ENCODE data around the gene NABP1. TPM values are rescaled to one million over a fixed set of nuclear protein-coding genes. Genes with fewer than 3 reads are reported as not detected.

NABP1 gene
- total and polyA plus RNA-seq, 2 experiments from 2014 or later = 121 to 148 TPM

DNA sequence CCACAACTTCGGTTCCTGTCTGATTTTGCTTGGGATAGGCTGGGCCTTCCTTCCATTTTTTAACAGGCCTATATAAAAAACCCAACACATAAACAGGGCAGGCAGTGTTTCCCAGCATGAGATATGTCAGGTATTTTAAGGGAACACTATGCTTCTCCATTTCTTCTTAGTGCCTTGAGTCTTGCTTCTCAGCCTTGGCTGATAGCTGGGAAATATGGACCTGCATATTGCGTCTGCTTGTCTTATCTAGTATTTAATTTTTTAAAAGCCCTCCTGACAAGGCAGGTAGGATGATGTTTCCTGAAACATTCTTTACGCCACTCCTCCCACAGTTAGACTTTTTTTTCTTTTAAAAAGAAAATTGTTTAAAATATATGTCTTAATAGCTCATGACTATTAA, 45.5 kb upstream of the NABP1 start:
- no peak overlapping the region for H3K27ac ChIP-seq
- TF ChIP-seq EZH2 (IDR thresholded peaks at IDR 0.05; ENCODE audit: insufficient read depth, poor library complexity, severe bottlenecking) (no peak), EZH2phosphoT487 (IDR thresholded peaks at IDR 0.05; ENCODE audit: insufficient read depth, low read depth) (no peak)
- H3K4me1 ChIP-seq (ENCODE audit: insufficient read depth) = peaks cover 47% of the 10 kb centered on the region
- H3K27me3 ChIP-seq (replicated peaks; ENCODE audit: insufficient read depth) = no peaks in the 10 kb centered on the region
- no peaks in the 10 kb centered on the region for H3K36me3 ChIP-seq (ENCODE audit: low read depth)
- no peak overlapping the region for H3K9ac ChIP-seq
- H2AFZ ChIP-seq = no peak overlapping the region
- no peaks in the 10 kb centered on the region for H3K9me3 ChIP-seq (ENCODE audit: low read depth)
- H3K9me2 ChIP-seq (ENCODE audit: insufficient read depth) = no peaks in the 10 kb centered on the region
- in situ Hi-C loops (cut with MboI) = no loop called here
- no peak overlapping the region for H3K4me2 ChIP-seq (ENCODE audit: unreplicated experiment)
- no peaks in the 10 kb centered on the region for H3K79me2 ChIP-seq (ENCODE audit: insufficient read depth)
- no peak overlapping the region for H3K4me3 ChIP-seq
- peaks cover 37% of the 10 kb centered on the region for H3F3A ChIP-seq (ENCODE audit: insufficient read depth)
- H4K20me1 ChIP-seq (ENCODE audit: insufficient read depth) = no peaks in the 10 kb centered on the region
- 100% methylated on average over 3 of the region's 3 CpGs for WGBS, 2 experiments (ENCODE audit: low coverage in 1 of 2, low lambda C conversion rate in 2 of 2, missing lambda C conversion rate in 2 of 2)
- DNase-seq = no peak

DNA sequence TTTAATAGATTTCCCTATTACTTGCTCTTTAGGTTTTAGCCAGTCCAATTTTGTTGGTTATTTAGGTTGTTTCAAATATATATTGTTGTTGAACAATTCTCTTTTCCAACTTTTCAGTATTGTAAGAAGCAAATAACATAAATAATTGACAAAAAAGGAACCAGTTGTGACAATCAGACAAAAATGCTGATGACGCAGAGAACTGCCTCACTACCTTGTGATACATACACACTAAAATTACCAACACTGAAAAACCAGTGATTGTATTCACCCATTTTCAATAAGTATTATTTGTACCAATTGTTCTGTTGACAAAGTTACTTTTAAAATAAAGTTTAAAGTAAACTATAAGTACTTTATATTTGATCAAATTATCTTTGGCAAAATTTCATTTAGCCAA, 43.1 kb upstream of the NABP1 start:
- Histone ChIP-seq H3K9ac (0 out of 2 replicates have a peak overlapping the region, but pooled peaks have one; percentile 73), H3K27ac (peak overlapping the region; percentile 96)

DNA sequence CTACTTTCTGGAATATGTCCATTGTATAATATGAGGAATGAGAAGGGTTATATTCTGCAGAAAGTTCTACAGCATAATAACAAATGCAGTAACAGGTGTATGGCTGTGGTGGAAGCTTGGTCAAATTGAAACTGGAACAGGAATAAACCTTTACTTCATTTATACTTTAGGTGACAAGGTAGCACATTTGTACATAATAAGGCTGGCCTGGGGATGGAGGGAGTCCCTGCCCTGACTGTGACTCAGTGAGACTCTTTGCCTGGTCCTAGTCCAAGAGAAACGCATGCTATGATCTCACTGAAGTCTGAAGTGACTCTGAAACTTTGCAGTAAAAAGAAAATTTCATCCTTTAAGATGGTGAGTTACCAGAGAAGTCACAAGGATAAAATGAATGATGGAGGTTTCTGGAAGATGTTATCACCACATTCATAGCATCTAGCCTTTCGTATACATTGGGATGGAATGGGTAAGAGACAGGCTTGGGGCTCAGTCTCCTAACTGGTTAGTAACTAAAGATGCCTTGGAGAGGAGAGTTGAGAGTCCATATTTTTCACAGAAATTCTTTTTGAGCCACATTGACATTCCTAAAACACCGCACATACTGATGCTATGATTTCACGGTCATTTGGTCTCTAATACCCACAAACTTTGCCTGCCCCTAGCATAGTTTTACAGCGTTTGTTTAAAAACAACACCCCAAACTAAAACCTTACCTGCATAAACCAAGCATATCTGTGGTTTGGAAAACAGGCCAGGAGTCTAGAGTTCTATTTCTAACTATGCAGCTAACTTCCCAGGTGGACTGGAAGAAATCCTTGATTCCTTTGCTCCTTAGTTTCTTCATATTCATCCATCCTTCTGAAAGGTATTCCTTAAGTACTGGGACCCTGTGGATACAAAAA, 42.4 kb upstream of the NABP1 start:
- H4K20me1 ChIP-seq (ENCODE audit: insufficient read depth) = no peaks in the 10 kb centered on the region
- peak; percentile 85 for DNase-seq
- peak overlapping the region; percentile 57 for H3K4me3 ChIP-seq
- no peaks in the 10 kb centered on the region for H3K9me3 ChIP-seq (ENCODE audit: low read depth)
- H3K79me2 ChIP-seq (ENCODE audit: insufficient read depth) = no peaks in the 10 kb centered on the region
- peaks cover 50% of the 10 kb centered on the region for H3K4me1 ChIP-seq (ENCODE audit: insufficient read depth)
- no peaks in the 10 kb centered on the region for H3K9me2 ChIP-seq (ENCODE audit: insufficient read depth)
- no peaks in the 10 kb centered on the region for H3K27me3 ChIP-seq (replicated peaks; ENCODE audit: insufficient read depth)
- H3K9ac ChIP-seq = peak overlapping the region; percentile 73
- H3K27ac ChIP-seq = peak overlapping the region; percentile 96
- peaks cover 47% of the 10 kb centered on the region for H3F3A ChIP-seq (ENCODE audit: insufficient read depth)
- peak overlapping the region; percentile 63 for H2AFZ ChIP-seq
- in situ Hi-C loops (cut with MboI) = no loop called here
- WGBS, 2 experiments (ENCODE audit: low coverage in 1 of 2, low lambda C conversion rate in 2 of 2, missing lambda C conversion rate in 2 of 2) = 2 to 7% methylated on average over 5 of the region's 5 CpGs
- TF ChIP-seq EZH2phosphoT487 (IDR thresholded peaks at IDR 0.05; ENCODE audit: insufficient read depth, low read depth) (no peak), EZH2 (IDR thresholded peaks at IDR 0.05; ENCODE audit: insufficient read depth, poor library complexity, severe bottlenecking) (no peak)
- no peaks in the 10 kb centered on the region for H3K36me3 ChIP-seq (ENCODE audit: low read depth)
- H3K4me2 ChIP-seq (ENCODE audit: unreplicated experiment) = peak overlapping the region; percentile 83

More for the DNA sequence above, 43.1 kb upstream of the NABP1 start:
- peaks cover 50% of the 10 kb centered on the region for H3F3A ChIP-seq (ENCODE audit: insufficient read depth)
- in situ Hi-C loops (cut with MboI) = no loop called here
- H3K9me3 ChIP-seq (ENCODE audit: low read depth) = no peaks in the 10 kb centered on the region
- no peaks in the 10 kb centered on the region for H3K36me3 ChIP-seq (ENCODE audit: low read depth)
- H4K20me1 ChIP-seq (ENCODE audit: insufficient read depth) = no peaks in the 10 kb centered on the region
- H3K4me3 ChIP-seq = peak overlapping the region; percentile 57; the same call in 1 of the 2 replicates
- no peak for DNase-seq
- H3K79me2 ChIP-seq (ENCODE audit: insufficient read depth) = no peaks in the 10 kb centered on the region
- H2AFZ ChIP-seq = no peak overlapping the region
- H3K4me1 ChIP-seq (ENCODE audit: insufficient read depth) = peaks cover 58% of the 10 kb centered on the region
- H3K9me2 ChIP-seq (ENCODE audit: insufficient read depth) = no peaks in the 10 kb centered on the region
- WGBS, 2 experiments (ENCODE audit: low coverage in 1 of 2, low lambda C conversion rate in 2 of 2, missing lambda C conversion rate in 2 of 2) = 95 to 97% methylated on average over 1 of the region's 1 CpG
- peak overlapping the region; percentile 83 for H3K4me2 ChIP-seq (ENCODE audit: unreplicated experiment)
- TF ChIP-seq EZH2 (IDR thresholded peaks at IDR 0.05; ENCODE audit: insufficient read depth, poor library complexity, severe bottlenecking) = no peak
- no peak for TF ChIP-seq EZH2phosphoT487 (IDR thresholded peaks at IDR 0.05; ENCODE audit: insufficient read depth, low read depth)
- H3K27me3 ChIP-seq (replicated peaks; ENCODE audit: insufficient read depth) = no peaks in the 10 kb centered on the region

DNA sequence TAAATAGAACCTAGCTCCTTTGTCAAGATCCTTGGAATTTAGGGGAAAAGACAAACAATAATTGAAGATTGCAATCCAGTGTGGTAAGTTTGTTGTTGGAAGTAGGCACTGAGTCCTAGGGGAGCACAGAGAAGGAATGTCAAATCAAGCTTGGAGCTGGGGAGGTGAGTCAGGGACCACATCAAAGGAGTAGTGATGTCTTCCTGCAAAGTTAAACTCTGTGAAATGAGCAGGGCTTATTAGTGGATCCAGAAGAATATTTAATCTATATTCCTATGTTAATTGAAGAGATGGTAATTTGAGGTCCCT, 41.7 kb upstream of the NABP1 start:
- Histone ChIP-seq H3F3A (ENCODE audit: insufficient read depth) (peaks cover 46% of the 10 kb centered on the region), H3K4me2 (ENCODE audit: unreplicated experiment) (peak overlapping the region; percentile 83), H3K79me2 (ENCODE audit: insufficient read depth) (no peaks in the 10 kb centered on the region), H3K4me3 (peak overlapping the region; percentile 57), H3K27ac (peak overlapping the region; percentile 96), H3K9me3 (ENCODE audit: low read depth) (no peaks in the 10 kb centered on the region), H4K20me1 (ENCODE audit: insufficient read depth) (no peaks in the 10 kb centered on the region), H3K9me2 (ENCODE audit: insufficient read depth) (no peaks in the 10 kb centered on the region), H3K4me1 (ENCODE audit: insufficient read depth) (peaks cover 48% of the 10 kb centered on the region), H3K36me3 (ENCODE audit: low read depth) (no peaks in the 10 kb centered on the region), H2AFZ (peak overlapping the region; percentile 63; the same call in 1 of the 2 replicates), H3K9ac (peak overlapping the region; percentile 73), H3K27me3 (replicated peaks; ENCODE audit: insufficient read depth) (no peaks in the 10 kb centered on the region)
- TF ChIP-seq EZH2phosphoT487 (IDR thresholded peaks at IDR 0.05; ENCODE audit: insufficient read depth, low read depth) = no peak
- TF ChIP-seq EZH2 (IDR thresholded peaks at IDR 0.05; ENCODE audit: insufficient read depth, poor library complexity, severe bottlenecking) = no peak
- DNase-seq = peak; percentile 87
- in situ Hi-C loops (cut with MboI) = no loop called here
